Cardiac muscle cell (in vitro differentiated cells and primary cell): ENCODE measurements around the gene ZNF407. TPM values are rescaled to one million over a fixed set of nuclear protein-coding genes. Genes with fewer than 3 reads are reported as not detected.
A peak's percentile ranks its signal among the peaks of the same experiment; 100 is the strongest.

Experiments
- DNase-seq, 2 donors: peaks; one replicate each; pipeline versions ENCODE4 v3.0.0 to v3.0.0-alpha.2; 2010 to 2017; ENCODE audit warnings: low read depth in 1 of 2, low spot score in 1 of 2
- H3K27ac ChIP-seq: fragments of 200-600 bp; sonication (generic); 2 replicates; pipeline ENCODE4 v1.5.1; 2016
- H3K27me3 ChIP-seq: fragments of 200-600 bp; sonication (generic); 2 replicates; pipeline ENCODE4 v1.6.0; 2016; ENCODE audit warnings: control low read depth
- H3K36me3 ChIP-seq: fragments of 200-600 bp; sonication (generic); 2 replicates; pipeline ENCODE4 v1.5.1; 2016; ENCODE audit warnings: control low read depth
- H3K4me1 ChIP-seq: fragments of 200-600 bp; sonication (generic); 2 replicates; pipeline ENCODE4 v1.8.1; 2017; ENCODE audit warnings: low read depth, mild to moderate bottlenecking, mixed run types
- H3K4me3 ChIP-seq: fragments of 200-600 bp; sonication (generic); 2 replicates; pipeline ENCODE4 v1.5.1; 2016; ENCODE audit warnings: mild to moderate bottlenecking
- H3K9me3 ChIP-seq: fragments of 200-600 bp; sonication (generic); 2 replicates; pipeline ENCODE4 v1.5.1; 2017; ENCODE audit warnings: low read depth, mild to moderate bottlenecking, control low read depth
- CTCF ChIP-seq: IDR thresholded peaks from 2 replicates; pipeline ENCODE4 v1.5.1; 2012; ENCODE audit warnings: low read depth, mild to moderate bottlenecking, low read length
- polyA plus RNA-seq: library from polyadenylated mRNA; unstranded; fragments of >200 nt; fragmentation: Nextera tagmentation; extraction: Ambion mirVana; gene quantifications from 2 replicates; pipeline ENCODE4 v1.2.1, GENCODE V29; 2016
- total RNA-seq: library from RNA; depleted of rRNA; stranded (reverse); fragments of >200 nt; gene quantifications from 2 replicates; pipeline ENCODE4 v1.2.3, GENCODE V29; 2016

The ZNF407 gene
- total and polyA plus RNA-seq, 2 experiments from 2014 or later: 4.6 to 8.0 TPM

GRCh38 chr18:74645679-74646078 lies 48.0 kb downstream of the ZNF407 start:
- Histone ChIP-seq H3K27ac (no peak overlapping the region), H3K4me1 (no peaks in the 10 kb centered on the region), H3K4me3 (no peak overlapping the region), H3K9me3 (no peaks in the 10 kb centered on the region), H3K36me3 (no peaks in the 10 kb centered on the region), H3K27me3 (no peaks in the 10 kb centered on the region)
- no peak for DNase-seq
- no peak for TF ChIP-seq CTCF

DNA sequence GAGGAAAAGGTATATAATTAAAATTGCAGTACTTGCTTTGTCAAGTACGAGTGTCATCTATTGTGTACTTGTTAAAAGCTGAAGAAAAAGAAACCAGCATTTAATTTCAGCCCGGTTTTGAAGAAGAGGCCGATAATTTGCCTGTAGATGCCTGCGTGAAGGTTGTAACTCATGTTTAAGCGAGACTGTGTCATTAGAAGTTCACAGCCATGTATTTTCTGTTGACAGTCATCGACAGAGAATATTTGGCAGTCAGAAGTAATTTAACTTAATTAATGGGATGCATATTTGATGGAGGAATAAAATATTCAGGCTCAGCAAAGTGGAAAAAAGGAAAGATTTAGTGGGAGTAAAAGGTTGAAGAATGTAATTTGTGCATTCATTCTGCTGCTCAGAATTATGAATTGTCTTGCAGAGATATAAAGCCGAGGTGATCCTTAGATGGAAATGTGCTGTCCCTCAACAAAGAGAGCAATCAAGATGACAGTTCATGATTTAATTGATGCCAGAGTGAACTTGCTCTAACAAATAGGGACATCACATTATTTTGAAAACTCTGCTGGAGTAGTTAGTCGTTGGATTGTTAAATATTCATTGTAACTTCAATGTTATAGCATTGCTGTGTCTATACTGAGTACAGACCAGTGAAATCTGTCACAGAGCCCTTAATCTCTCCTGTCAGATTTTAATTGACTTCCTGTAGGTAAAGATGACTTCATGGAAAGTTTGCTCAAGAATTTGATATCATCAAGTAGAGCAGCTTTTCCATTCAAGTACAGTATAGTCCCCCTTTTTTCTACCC lies 53.9 kb downstream of the ZNF407 start:
- Histone ChIP-seq H3K4me3 (no peak overlapping the region), H3K4me1 (no peaks in the 10 kb centered on the region), H3K9me3 (no peaks in the 10 kb centered on the region), H3K27me3 (no peaks in the 10 kb centered on the region), H3K27ac (no peak overlapping the region), H3K36me3 (no peaks in the 10 kb centered on the region)
- no peak for DNase-seq
- TF ChIP-seq CTCF: no peak

- Histone ChIP-seq H3K4me1 (no peaks in the 10 kb centered on the region), H3K27me3 (no peaks in the 10 kb centered on the region), H3K4me3 (no peak overlapping the region), H3K9me3 (no peaks in the 10 kb centered on the region), H3K36me3 (no peaks in the 10 kb centered on the region), H3K27ac (no peak overlapping the region)
- peak; percentile 55 for TF ChIP-seq CTCF
- peak; percentile 65 to 67 for DNase-seq
Observed at GRCh38 chr18:74652392-74652988, 54.8 kb downstream of the ZNF407 start.

DNA sequence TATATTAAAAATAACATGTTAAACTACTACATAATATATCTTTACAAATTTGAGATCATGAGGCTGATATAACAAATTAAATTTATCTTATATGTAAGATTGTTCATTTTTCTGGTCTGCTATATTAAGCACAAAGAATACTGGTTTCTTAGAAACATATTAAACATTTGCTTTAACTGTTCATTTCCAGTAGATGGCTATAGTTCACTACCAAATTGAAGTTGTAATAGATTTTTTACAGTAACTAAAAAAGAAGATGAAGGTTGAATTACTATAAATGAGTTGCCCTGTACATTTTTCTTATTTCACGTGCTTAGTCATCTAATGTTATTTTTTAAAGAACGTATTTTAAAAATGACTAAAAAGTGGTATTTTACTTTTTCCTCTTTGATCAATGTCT lies 57.0 kb downstream of the ZNF407 start:
- Histone ChIP-seq H3K4me3 (no peak overlapping the region), H3K9me3 (no peaks in the 10 kb centered on the region), H3K27ac (no peak overlapping the region), H3K27me3 (no peaks in the 10 kb centered on the region), H3K4me1 (no peaks in the 10 kb centered on the region), H3K36me3 (no peaks in the 10 kb centered on the region)
- peak; percentile 35 for TF ChIP-seq CTCF
- peak in 1 of 2 donors; percentile 53 for DNase-seq

- H3K4me3 ChIP-seq: no peak overlapping the region
- no peaks in the 10 kb centered on the region for H3K36me3 ChIP-seq
- no peak for TF ChIP-seq CTCF
- H3K27ac ChIP-seq: no peak overlapping the region
- H3K27me3 ChIP-seq: no peaks in the 10 kb centered on the region
- peaks cover 20% of the 10 kb centered on the region for H3K4me1 ChIP-seq
- no peaks in the 10 kb centered on the region for H3K9me3 ChIP-seq
- DNase-seq: no peak
Observed at GRCh38 chr18:74661008-74661407, 63.3 kb downstream of the ZNF407 start.
